Retinal pigment epithelial cell (primary cell): ENCODE results near the gene CCNY.

ENCODE experiments used
- DNase-seq: peaks from one replicate; pipeline ENCODE4 v3.0.0-alpha.2; 2010; ENCODE audit warnings: low read depth
- H3K4me3 ChIP-seq: 2 replicates; pipeline ENCODE4 v1.5.1; 2011; ENCODE audit warnings: mild to moderate bottlenecking, low read length, control low read depth, moderate library complexity
- TF ChIP-seq, protein P1 (sequence below): conservative IDR thresholded peaks from 2 replicates; pipeline ENCODE4 v1.5.1; 2011; ENCODE audit warnings: low read depth, low read length, control low read depth, inconsistent platforms

The CCNY gene

DNA sequence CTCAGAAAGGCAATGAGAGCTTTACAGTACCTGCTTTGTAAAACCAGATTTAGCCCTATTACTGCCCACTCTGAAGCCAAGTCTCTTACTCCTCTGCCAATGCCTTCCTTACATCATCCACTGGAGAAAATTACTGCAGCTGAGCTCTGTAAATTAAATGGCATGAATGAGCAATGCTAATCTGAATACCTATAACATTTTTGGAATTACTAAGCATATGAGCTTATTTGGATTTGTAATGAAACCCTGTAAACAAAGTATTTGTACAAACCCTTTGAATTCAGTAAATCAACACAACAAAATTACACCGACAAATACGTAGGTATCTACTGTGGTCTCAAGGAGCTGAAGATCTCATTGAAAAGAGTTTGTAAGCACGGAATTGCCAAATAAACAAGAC, 12.1 kb upstream of the CCNY start:
- peak; percentile 80 for DNase-seq

DNA sequence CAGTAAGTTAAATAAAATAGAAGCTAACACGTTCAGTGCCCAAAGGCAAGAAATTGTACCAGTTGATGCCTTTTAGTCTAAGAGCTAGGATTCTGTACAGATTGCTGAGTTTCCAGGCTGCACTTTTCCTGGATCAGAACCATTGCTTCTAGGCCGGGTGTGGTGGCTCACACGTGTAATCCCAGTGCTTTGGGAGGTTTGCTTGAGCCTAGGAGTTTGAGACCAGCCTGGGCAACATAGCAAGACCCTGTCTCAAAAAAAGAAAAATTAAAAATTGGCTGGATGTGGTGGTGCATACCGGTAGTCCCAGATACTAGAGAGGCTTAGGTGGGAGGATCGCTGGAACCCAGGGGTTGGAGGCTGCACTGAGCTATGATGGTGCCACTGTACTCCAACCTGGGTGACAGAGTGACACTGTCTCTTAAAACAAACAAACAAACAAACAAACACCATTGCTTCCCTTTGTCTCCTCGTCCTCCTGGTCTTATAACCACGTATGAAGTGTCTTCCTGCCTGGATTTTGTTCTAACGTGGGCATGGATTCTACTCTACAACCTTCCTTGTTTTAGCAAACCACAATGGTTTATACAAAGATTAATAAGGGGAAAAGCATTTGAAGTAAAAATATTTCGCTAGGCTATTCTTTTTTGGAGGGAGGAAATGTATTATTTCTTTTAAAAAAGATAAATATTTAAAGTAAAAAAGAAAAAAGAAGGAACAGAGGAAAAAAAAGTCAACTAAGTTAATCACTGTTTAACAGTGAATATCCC, 9.7 kb upstream of the CCNY start:
- no peak overlapping the region for H3K4me3 ChIP-seq
- no peak for DNase-seq
- TF ChIP-seq, protein P1, sequence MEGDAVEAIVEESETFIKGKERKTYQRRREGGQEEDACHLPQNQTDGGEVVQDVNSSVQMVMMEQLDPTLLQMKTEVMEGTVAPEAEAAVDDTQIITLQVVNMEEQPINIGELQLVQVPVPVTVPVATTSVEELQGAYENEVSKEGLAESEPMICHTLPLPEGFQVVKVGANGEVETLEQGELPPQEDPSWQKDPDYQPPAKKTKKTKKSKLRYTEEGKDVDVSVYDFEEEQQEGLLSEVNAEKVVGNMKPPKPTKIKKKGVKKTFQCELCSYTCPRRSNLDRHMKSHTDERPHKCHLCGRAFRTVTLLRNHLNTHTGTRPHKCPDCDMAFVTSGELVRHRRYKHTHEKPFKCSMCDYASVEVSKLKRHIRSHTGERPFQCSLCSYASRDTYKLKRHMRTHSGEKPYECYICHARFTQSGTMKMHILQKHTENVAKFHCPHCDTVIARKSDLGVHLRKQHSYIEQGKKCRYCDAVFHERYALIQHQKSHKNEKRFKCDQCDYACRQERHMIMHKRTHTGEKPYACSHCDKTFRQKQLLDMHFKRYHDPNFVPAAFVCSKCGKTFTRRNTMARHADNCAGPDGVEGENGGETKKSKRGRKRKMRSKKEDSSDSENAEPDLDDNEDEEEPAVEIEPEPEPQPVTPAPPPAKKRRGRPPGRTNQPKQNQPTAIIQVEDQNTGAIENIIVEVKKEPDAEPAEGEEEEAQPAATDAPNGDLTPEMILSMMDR: no peak

More for the DNA sequence above, 12.1 kb upstream of the CCNY start:
- H3K4me3 ChIP-seq: no peak overlapping the region
- TF ChIP-seq, protein P1: no peak

DNA sequence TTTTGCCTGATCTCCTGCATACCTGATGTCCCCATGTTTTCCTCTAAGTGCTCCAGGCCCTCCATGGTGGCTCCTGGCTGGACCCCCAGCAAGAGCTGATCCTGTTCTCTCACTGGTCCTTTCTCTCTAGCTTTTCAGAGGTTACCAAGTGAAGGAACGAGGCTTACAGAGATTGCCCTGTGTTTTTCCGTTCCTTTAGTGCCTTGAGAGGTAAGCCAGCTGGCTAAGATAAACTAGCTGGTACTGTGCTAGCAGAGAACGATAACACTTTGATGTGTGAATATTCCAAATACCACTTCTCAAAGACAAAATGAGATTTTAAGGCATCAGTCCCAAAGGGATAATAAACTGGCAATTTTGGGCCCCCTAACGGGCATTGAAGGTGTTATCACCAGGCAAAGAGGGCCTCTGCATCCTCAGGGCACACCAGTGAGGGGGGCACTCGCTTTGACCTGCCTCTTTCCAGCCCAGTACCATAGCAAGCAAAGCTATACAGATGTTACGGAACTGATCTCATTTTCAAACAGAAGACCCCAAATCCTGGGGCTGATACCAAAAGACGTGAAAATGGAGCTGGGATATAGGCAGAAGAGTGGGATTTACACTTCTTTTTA, 8.4 kb upstream of the CCNY start:
- no peak overlapping the region for H3K4me3 ChIP-seq
- TF ChIP-seq, protein P1: no peak
- no peak for DNase-seq

DNA sequence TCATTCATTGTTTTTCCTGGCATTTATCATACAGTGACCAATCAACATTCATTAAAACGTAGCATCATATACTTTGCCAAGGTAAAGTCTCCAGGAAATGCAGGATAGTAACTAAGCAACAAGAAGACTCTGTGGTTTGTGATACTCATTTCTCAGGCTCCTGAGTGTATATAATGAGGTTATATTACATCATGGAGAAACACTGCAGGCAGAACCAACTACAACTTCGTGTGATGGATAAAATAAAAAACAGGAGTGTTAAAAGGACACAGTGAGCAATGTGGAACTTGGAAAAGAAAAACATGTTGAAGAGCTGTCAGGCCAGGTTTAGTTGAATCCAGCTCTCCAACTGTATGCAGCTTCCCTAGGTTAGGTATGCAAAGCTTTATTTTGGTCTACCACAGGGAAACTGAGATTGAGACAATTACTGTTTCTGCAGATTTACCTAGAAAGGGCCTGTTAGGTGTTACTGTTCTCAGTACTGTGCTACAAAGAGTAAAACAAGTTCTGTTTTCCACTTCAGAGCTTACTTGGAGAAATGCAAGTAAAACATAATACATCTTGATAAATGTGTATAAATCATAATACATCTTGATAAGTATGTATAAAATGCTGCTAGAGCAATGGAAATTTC, 7.8 kb upstream of the CCNY start:
- TF ChIP-seq, protein P1: no peak
- no peak overlapping the region for H3K4me3 ChIP-seq
- DNase-seq: peak; percentile 46

DNA sequence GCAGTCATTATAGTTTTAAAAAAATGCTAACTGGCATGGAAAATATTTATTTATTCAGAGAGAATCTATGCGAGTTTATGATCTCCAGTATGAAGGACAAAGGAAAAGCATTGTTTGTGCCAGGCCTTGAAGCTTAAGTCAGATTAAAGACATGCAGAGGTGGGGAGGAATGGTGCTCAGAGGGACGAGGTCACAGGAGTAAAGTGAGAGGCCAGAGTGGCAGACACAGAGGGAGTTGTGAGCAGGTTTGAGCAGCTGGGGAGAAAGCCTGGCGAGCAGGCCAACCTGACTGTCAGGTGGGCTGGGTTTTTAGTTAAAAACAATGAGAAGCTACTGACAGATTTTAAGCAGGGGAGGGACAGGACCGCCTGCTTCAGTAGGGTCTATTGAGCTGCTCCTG, 6.8 kb upstream of the CCNY start:
- TF ChIP-seq, protein P1: no peak
- H3K4me3 ChIP-seq: no peak overlapping the region
- DNase-seq: peak; percentile 71

DNA sequence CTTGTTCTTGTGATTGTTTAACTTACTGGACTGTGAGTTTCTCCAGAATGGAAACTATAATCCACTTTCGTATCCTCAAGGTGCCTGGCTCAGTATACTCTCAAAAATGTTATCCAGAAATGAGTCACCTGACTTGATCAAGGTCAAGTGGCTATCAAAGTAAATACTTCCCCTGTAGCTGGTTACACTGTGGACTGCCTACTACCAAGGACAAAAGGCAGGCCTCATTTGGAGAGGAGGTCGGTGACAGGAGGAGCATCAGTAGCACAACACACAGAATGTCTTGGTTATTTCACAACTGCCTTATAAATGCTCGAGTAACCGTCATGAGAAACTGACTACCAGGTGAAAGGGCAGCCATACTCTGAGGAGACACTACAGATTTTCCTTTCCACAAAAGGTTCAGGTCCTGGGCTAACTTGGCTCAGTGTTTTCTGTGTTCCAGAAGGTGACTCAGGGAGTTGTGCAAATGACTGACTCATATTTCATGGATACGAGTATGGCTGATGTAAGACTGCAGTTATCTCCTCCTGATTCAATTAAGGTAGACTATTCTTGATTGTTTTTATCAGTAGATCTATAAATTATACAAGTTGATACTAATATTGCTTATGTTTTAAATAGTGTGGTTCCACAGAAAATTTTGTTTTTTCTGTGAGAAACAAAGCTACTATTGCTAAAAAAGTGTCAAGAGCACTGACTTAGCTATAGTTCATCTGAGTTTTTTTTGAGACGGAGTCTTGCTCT, 4.2 kb upstream of the CCNY start:
- peak; percentile 74 for DNase-seq

More for the DNA sequence above, 4.2 kb upstream of the CCNY start:
- TF ChIP-seq, protein P1: no peak
- no peak overlapping the region for H3K4me3 ChIP-seq
